ENCODE data around the gene ZBTB42.

The ZBTB42 gene

GRCh38 chr14:104802394-104803184 lies 1.7 kb downstream of the ZBTB42 start:
- peak overlapping the region in 1 of 21 experiments; percentile 8 for H3K27ac ChIP-seq
- H3K4me3 ChIP-seq = no peak overlapping the region

DNA sequence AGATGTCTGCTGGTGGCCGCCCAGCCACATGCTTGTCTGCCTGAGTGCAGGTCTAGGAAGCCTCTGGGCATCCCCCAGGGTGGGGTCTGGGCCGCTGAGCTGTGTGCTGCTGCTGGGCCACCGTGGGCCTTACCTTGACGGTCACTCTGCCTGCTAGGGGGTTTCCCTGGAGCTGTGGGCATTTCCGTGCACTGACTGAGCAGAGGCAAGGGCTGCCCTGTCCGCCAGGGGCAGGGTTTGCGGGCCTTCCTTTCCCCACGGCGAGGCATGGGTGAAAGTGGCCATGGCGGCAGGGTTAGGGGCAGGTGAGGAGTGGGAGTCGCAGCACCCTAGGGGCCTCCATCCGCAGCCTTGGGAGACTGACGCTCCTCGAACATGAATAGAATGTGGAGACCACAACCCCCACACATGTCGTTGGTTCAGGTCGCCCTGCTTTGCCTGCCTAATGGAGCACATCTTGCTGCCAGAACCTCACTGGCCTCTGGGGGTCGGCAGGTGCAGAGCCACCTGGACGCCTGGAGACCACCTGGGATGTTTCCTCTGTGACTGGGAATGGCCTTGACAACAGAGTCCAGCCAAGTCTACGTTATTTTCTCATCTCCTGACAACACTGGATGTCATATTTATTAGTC lies 2.5 kb downstream of the ZBTB42 start:
- no peak overlapping the region for H3K27ac ChIP-seq

GRCh38 chr14:104803912-104804410 lies 3.1 kb downstream of the ZBTB42 start:
- Histone ChIP-seq H3K27ac (no peak overlapping the region), H3K4me3 (no peak overlapping the region)

More for the DNA sequence above, 2.5 kb downstream of the ZBTB42 start:
- no peak overlapping the region for H3K4me3 ChIP-seq

DNA sequence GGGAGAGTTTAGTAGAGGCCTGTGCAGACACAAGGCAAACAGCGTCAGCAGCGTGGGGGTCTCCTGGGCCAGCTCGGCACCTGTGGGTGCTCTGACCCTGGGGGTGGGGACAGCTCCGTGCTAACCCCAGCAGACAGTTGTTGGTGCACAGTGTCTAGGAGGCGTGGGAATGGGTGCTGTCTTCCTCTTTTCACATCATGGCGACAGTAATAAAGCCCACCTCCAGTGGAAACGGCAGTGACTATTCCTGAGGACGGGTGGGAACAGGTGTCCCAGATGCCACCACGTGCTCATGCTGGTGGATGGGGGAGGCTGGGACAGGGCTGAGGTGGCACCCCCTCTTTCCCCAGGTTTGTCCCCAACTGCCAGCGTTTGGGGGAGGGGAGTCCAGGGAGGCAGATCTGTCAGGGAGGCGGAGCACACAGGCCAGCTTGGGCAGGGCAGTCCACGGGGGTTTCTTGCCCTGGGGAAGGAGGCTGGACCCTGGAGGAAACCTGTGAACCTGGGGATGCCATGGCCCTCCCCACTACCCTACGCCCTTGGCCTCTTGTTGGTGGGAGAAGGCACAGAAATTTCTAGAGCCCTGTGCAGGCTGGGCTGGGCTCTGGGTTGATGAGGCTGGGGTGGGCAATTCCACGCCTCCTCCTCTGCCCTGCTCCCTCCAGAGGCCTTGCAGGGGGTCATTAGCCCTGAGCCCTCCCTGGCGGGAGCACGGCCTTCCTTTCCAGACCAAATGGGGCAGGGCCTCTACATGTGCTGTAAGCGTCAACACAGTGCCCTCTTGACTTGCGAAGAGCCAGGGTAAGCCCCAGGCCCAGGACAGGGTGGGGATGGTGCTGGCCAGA lies 3.8 kb downstream of the ZBTB42 start:
- no peak overlapping the region for H3K4me3 ChIP-seq
- H3K27ac ChIP-seq = no peak overlapping the region

DNA sequence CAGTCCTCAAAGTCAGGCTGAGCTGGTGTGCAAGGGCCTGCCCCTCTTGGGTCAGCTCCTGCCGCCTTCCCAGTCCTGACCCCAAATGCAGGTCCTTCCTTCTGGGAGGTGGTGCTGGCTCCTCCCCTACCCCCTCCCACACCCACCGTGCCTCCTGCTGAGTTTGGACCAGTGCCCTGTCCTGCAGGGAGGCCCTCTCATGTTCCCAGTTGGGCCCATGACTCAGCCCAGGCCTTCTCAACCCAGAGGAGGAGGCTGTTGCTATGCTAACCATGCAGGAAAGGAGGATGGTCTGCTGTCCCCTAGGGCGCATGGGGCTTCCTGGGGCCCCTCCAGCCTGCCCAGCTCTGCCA lies 4.4 kb downstream of the ZBTB42 start:
- Histone ChIP-seq H3K27ac (no peak overlapping the region), H3K4me3 (no peak overlapping the region)

DNA sequence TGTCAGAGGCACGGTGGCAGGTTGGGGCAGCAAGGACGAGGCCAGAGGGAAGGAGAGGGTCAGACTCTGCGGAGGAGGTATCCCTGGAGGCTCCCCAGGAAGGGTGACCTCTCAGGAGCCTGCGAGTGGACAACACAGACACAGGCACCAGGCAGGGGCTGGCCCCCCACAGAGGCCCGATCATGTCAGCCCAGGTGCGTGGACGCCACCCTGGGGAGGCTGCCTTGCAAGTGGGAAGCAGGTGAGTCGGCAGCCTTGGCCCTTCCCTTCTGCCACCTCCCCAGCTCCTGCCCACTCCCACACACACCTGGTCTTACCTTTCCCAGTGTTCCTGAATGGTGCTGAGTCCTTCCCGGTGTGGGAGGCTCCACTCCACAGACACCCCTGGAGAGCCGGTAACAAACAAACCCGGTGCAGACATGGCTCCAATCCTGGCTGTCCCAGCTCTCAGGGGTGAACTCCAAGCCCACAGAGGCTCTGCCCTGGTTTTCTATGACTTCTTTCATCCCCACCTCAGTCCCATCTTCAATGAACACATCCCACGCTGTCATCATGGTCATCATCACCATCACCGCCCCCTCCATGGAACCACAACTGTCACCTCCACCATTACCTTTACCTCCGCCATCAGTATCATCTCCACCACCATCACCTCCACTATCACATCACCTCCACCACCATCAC lies 5.2 kb downstream of the ZBTB42 start:
- no peak overlapping the region for H3K4me3 ChIP-seq
- no peak overlapping the region for H3K27ac ChIP-seq

DNA sequence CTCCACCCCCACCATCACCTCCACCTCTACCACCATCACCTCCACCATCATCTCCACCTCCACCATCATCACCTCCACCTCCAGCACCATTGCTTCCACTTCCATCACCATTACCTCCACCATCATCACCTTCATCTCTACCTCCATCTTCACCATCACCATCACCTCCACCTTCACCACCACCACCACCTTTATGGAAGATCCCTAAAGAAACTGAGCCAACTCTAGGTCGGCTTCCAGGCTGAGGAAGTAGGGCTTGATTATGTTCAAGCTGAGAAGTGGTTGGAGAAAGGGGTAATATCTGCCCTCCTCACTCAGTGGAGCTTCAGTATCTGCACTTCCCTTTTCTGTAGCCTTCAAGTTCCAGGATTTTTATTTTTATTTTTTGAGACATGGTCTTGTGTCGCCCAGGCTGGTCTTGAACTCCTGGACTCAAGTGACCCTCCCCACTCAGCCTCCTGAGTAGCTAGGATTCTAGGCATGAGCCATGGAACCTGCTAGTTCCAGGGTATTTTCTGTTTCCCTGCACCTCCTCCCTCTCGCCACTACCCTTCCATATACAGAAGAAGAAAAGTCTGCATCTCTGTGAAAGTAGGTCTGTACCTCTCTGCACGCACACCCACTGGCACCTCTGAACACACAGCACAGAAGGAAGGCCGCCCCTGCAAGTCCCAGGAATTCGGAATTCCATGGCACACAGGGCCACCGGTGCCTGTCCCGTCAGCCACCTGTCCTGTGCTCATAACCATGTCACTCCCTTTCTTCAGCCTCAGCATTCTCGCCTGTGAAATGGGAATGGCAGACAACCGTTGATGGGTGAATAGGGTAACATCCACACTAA lies 5.9 kb downstream of the ZBTB42 start:
- Histone ChIP-seq H3K27ac (no peak overlapping the region), H3K4me3 (no peak overlapping the region)

GRCh38 chr14:104808456-104808855 lies 7.6 kb downstream of the ZBTB42 start:
- no peak overlapping the region for H3K27ac ChIP-seq

DNA sequence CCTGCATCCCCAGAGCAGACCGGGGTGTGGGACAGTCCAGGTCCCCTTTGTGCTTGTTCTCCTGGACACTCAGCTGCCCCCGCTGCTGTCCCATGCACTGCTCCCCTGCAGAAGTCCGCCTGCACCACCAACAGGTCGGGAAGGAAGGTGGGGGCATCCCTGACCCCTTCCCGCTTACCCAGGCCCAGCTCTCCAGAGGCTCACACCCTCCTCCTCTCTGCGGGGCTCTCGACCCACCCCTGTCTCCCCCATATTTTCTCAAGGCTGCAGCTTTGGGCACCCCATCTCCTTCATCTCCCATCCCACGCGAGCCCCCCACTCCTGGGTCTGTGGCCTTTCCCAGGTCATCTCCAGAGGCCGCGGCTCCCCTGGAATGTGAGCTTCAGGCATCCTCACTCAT lies 9.4 kb downstream of the ZBTB42 start:
- Histone ChIP-seq H3K27ac (no peak overlapping the region), H3K4me3 (no peak overlapping the region)

More at GRCh38 chr14:104808456-104808855, 7.6 kb downstream of the ZBTB42 start:
- H3K4me3 ChIP-seq = no peak overlapping the region

- H3K4me3 ChIP-seq = no peak overlapping the region
- no peak overlapping the region for H3K27ac ChIP-seq
Measured at GRCh38 chr14:104813286-104813685, 12.4 kb downstream of the ZBTB42 start.

DNA sequence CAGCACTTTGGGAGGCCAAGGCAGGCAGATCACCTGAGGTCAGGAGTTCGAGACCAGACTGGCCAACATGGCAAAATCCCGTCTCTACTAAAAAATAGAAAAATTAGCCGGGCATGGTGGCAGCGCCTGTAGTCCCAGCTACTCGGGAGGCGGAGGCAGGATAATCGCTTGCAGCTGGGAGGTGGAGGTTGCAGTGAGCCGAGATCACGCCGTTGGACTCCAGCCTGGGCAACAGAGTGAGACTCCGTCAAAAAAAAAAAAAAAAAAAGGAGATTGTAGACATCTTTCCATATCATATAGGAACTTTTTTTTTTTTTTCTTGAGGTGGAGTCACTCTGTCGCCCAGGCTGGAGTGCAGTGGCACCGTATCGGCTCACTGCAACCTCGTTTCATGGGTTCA lies 13.8 kb downstream of the ZBTB42 start:
- peak overlapping the region in 7 of 21 experiments; percentile 88 to 98 (median 95) for H3K27ac ChIP-seq
- H3K4me3 ChIP-seq = peak overlapping the region in 3 of 7 experiments; percentile 64 to 89 (median 67)

- H3K27ac ChIP-seq = peak overlapping the region; percentile 78 to 98 (median 91)
Measured at GRCh38 chr14:104816616-104816884, 15.6 kb downstream of the ZBTB42 start.

GRCh38 chr14:104817930-104818713 lies 17.2 kb downstream of the ZBTB42 start:
- Histone ChIP-seq H3K27ac (no peak overlapping the region), H3K4me3 (no peak overlapping the region)

More at GRCh38 chr14:104816616-104816884, 15.6 kb downstream of the ZBTB42 start:
- H3K4me3 ChIP-seq = peak overlapping the region; percentile 64 to 93 (median 80)

DNA sequence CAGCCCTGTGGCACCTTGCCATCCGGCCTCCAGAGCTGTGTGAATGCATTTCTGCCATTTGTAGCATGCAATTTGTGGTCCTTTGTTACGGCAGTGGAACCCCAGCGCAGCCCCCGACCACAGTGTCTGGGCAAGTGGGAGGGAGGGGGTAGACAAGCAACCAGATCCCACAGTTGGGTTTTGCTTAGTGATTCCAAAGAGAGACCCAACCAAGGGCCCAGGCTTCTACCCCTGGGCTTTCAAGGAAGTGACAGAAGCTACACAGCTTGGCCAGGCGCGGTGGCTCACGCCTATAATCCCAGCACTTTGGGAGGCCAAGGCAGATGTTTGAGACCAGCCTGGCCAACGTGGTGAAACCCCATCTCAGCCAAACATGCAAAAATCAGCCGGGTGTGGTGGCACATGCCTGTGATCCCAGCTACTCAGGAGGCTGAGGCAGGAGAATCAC lies 17.8 kb downstream of the ZBTB42 start:
- Histone ChIP-seq H3K27ac (no peak overlapping the region), H3K4me3 (no peak overlapping the region)

DNA sequence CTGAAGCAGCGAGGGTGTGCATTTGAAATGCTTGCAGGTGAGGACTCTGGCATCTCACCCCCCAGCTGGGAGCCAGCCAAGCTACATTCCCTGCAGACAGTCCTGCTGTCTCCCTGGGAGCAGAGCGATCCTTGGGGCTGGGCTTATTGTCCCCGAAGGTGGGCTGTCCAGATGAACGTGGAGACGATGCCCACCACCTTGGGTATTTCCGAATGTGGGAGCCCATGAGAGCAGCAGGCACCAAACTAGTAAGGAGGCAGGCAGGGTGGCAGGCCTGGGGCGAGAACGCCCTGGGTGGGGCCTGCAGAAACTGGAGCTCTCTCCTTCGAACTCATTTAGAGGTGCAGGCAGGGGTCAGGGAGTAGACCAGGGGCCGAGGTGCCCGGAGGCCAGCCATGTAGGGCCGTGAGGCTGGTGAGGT lies 18.5 kb downstream of the ZBTB42 start:
- H3K27ac ChIP-seq = no peak overlapping the region

GRCh38 chr14:104820669-104821228 lies 19.8 kb downstream of the ZBTB42 start:
- H3K4me3 ChIP-seq = no peak overlapping the region
- H3K27ac ChIP-seq = no peak overlapping the region

More for the DNA sequence above, 18.5 kb downstream of the ZBTB42 start:
- H3K4me3 ChIP-seq = no peak overlapping the region

DNA sequence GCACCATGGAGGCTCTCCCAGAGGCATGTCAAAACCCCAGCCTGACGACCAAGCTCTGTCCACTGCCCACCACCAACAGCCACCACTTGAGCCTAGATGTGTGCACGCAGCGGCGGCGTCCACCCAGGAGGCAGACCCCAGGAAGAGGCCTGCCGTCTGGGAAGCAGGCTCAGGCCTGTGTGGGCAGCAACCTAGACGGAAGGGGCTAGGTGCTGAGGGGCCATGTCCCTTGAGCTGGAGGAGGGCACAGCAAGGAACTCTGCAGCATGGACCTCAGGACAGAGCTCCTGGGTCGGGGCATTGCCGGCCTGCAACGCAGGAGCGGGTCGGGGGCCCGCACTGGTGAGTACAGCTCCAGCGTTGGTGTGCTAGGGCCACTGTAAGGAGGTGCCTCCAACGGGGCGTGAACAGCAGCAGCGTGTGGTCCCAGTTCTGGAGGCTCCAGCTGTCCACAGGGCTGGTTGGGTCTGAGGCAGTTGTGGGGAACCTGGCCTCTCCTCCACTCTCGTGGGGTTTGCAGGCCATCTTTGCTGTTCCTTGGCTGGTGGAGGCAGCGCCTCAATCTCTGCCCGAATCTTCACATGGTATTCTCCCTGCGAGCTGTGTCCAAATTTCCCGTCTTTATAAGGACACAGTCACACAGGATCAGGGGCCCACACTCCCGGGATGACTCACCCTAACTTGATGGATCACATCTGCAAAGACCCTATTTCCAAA lies 20.5 kb downstream of the ZBTB42 start:
- no peak overlapping the region for H3K27ac ChIP-seq
- H3K4me3 ChIP-seq = no peak overlapping the region
